Measurements from ENCODE around the gene FRYL.

GRCh38 chr4:48546336-48546735 is 233.7 kb downstream of the FRYL start:
- TF ChIP-seq POLR2A (IDR thresholded peaks at IDR 0.05): no peak
- TF ChIP-seq, protein P1, sequence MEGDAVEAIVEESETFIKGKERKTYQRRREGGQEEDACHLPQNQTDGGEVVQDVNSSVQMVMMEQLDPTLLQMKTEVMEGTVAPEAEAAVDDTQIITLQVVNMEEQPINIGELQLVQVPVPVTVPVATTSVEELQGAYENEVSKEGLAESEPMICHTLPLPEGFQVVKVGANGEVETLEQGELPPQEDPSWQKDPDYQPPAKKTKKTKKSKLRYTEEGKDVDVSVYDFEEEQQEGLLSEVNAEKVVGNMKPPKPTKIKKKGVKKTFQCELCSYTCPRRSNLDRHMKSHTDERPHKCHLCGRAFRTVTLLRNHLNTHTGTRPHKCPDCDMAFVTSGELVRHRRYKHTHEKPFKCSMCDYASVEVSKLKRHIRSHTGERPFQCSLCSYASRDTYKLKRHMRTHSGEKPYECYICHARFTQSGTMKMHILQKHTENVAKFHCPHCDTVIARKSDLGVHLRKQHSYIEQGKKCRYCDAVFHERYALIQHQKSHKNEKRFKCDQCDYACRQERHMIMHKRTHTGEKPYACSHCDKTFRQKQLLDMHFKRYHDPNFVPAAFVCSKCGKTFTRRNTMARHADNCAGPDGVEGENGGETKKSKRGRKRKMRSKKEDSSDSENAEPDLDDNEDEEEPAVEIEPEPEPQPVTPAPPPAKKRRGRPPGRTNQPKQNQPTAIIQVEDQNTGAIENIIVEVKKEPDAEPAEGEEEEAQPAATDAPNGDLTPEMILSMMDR (IDR thresholded peaks at IDR 0.05): peak; percentile 58 to 74 (median 64)

All from right lobe of liver (tissue), 4 donors.